Suprapubic skin (tissue), 4 donors: Measurements from ENCODE around the gene ARHGAP18. TPM values are rescaled to one million over a fixed set of nuclear protein-coding genes. Genes with fewer than 3 reads are reported as not detected.

Experiments
- DNase-seq, 2 donors: peaks; one replicate each; pipeline ENCODE4 v3.0.0-alpha.2; 2019; ENCODE audit warnings: low spot score in 2 of 2
- H3K27ac ChIP-seq: fragments of 200-600 bp; sonication (generic); one replicate; pipeline ENCODE4 v1.5.1; 2019
- H3K27me3 ChIP-seq: fragments of 200-600 bp; sonication (generic); one replicate; pipeline ENCODE4 v1.5.1; 2019
- H3K36me3 ChIP-seq: fragments of 200-600 bp; sonication (generic); one replicate; pipeline ENCODE4 v1.5.1; 2019
- H3K4me1 ChIP-seq: fragments of 200-600 bp; sonication (generic); one replicate; pipeline ENCODE4 v1.5.1; 2019
- H3K4me3 ChIP-seq: fragments of 200-600 bp; sonication (generic); one replicate; pipeline ENCODE4 v1.5.1; 2019; ENCODE audit warnings: mild to moderate bottlenecking
- H3K9me3 ChIP-seq: fragments of 200-600 bp; sonication (generic); one replicate; pipeline ENCODE4 v1.5.1; 2019
- CTCF ChIP-seq, 2 donors: fragments of 200-600 bp in 1 of 2; fragments of 450-650 bp in 1 of 2; sonication (generic) in 1 of 2; IDR thresholded peaks; one replicate each; pipeline ENCODE4 v1.5.1; 2016 to 2019; ENCODE audit warnings: antibody characterized with exemption in 2 of 2, mild to moderate bottlenecking in 1 of 2, moderate library complexity in 1 of 2
- EP300 ChIP-seq: sonication (generic); formaldehyde crosslinking; IDR thresholded peaks from one replicate; pipeline ENCODE4 v1.6.1; 2017; ENCODE audit warnings: antibody characterized with exemption
- POLR2A ChIP-seq, 2 donors: fragments of 450-650 bp; IDR thresholded peaks; one replicate each; pipeline ENCODE4 v1.6.1; 2017; ENCODE audit warnings: antibody characterized with exemption in 2 of 2, mild to moderate bottlenecking in 2 of 2, moderate library complexity in 2 of 2
- POLR2AphosphoS5 ChIP-seq, 3 donors: sonication (generic); formaldehyde crosslinking; IDR thresholded peaks; one replicate each; pipeline ENCODE4 v1.6.1; 2017; ENCODE audit warnings: antibody characterized with exemption in 3 of 3
- WGBS: methylation state at CpG from one replicate; pipeline ENCODE4 v1.1.5; 2018; 5-methylcytosine and 5-hydroxymethylcytosine counted together
- total RNA-seq, 4 donors: library from RNA; depleted of rRNA; stranded (reverse); fragments of >200 nt; gene quantifications; one replicate each; pipeline ENCODE4 v1.1.0, GENCODE V29; 2016

The ARHGAP18 gene
- total RNA-seq, 4 donors from 2014 or later = 7.1 to 14.2 (median 11.0) TPM

DNA sequence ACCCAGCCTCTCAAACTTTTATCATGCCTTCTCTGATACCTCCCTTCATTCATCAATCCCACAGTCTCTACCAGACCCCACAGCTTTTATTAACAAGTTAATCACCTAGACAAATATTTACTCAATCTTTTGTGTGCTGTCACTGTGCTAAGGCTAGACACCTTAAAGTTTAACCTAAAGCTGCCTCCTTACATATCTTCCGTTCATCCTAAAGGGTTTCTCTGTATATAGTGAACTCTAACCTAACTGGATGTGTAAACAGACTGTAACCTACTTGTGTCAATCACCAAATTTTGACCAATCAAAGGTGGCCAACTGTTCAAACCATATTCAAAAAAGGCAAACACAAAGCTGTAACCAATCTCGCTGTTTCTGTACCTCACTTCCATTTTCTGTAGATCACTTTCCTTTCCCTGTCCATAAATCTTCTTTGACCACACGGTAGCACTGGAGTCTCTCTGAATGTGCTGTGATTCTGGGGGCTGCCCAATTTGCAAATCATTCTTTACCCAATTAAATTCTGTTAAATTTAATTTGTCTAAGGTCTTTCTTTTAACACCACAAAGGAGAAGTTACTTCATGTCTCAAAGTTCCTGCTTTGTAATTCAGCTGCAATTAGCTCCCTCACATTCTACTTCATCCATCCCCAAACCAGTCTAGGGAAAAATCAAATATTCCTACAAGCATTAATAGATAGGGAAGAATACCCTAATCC lies 72.5 kb downstream of the ARHGAP18 start:
- WGBS = 91% methylated on average over 3 of the region's 3 CpGs
- H3K9me3 ChIP-seq = no peaks in the 10 kb centered on the region
- H3K4me3 ChIP-seq = no peak overlapping the region
- H3K27me3 ChIP-seq = no peaks in the 10 kb centered on the region
- peaks cover 4% of the 10 kb centered on the region for H3K4me1 ChIP-seq
- H3K36me3 ChIP-seq = peaks cover 10% of the 10 kb centered on the region
- no peak overlapping the region for H3K27ac ChIP-seq
- no peak for TF ChIP-seq POLR2AphosphoS5 (IDR thresholded peaks at IDR 0.05)
- no peak for TF ChIP-seq POLR2A (IDR thresholded peaks at IDR 0.05)
- no peak for TF ChIP-seq EP300
- TF ChIP-seq CTCF (IDR thresholded peaks at IDR 0.05) = no peak
- no peak for DNase-seq

DNA sequence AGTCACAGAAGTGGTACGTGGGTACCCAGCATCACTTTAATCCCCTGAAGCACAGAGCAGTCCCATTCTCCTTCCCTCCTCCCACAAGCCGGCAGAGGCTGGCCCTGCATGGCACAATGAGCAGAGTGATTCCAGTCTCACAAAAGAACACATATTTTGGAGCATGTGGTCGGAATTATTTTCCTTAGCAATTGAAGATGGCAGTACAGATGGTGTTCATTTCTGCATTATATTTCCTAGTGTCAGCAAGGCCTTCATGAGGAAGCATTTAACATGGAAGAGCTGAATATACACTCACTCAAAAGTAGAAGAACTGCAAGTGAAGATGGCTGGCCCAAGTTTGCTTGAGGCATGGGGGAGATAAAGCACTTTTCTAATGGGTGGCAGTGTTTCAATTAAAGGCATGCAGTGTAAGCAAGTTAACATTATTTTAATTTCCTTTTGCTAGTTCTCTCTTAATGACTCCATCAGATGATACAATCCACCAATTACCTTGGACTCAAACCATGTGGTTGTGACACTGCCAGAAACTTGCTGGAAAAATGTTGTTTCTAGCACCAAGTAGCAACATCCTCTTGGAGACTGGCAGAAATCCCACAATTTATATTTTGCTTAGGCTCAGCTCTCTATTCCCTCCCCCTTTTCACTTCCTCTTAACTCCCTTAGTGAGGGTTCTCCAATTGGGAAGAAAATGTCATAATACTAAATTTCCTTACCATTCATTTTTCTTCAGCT lies 74.4 kb downstream of the ARHGAP18 start:
- WGBS = 85% methylated on average over 3 of the region's 3 CpGs
- Histone ChIP-seq H3K4me3 (no peak overlapping the region), H3K27ac (no peak overlapping the region), H3K4me1 (peaks cover 4% of the 10 kb centered on the region), H3K36me3 (peaks cover 10% of the 10 kb centered on the region), H3K27me3 (no peaks in the 10 kb centered on the region), H3K9me3 (no peaks in the 10 kb centered on the region)
- no peak for DNase-seq
- no peak for TF ChIP-seq CTCF (IDR thresholded peaks at IDR 0.05)
- no peak for TF ChIP-seq POLR2AphosphoS5 (IDR thresholded peaks at IDR 0.05)
- no peak for TF ChIP-seq POLR2A (IDR thresholded peaks at IDR 0.05)
- no peak for TF ChIP-seq EP300

DNA sequence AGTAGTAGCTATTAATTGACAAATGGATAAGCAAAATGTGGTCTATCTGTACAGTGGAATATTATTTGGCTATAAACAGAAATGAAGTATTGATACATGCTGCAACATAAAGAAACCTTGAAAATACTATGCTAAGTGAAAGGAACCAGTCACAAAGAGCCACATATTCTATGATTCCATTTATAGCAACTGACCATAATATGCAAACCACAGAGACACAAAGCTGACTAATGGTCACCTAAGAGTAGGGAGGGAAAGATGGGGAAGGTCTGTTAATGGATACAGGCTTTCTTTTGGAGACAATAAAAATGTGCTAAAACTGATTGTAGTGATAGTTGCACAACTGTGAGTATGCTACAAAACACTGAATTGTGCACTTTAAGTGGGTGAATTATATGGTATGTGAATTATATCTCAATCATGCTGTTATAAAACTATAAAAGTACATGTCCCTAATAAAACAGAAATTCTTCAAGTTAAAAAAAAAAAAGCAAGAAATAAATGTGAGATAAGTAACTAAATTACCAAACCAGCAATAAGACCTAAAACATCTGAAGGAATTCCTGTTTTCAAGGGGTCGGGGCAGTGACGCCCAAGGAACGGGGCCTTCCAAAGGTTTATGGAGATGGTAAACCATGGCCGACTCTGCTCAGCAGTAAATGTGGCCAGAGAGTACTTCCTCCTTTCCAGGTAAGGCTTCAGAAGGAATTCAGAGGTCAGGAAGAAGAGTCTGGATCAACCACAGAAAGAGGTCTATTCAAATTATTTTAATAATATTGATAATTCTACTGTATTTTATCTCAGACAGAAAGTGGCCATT lies 75.4 kb downstream of the ARHGAP18 start:
- WGBS = 89% methylated on average over 4 of the region's 4 CpGs
- no peak overlapping the region for H3K27ac ChIP-seq
- H3K4me1 ChIP-seq = peaks cover 4% of the 10 kb centered on the region
- DNase-seq = no peak
- no peaks in the 10 kb centered on the region for H3K9me3 ChIP-seq
- no peaks in the 10 kb centered on the region for H3K27me3 ChIP-seq
- peaks cover 10% of the 10 kb centered on the region for H3K36me3 ChIP-seq
- no peak overlapping the region for H3K4me3 ChIP-seq
- TF ChIP-seq EP300 = no peak
- no peak for TF ChIP-seq CTCF (IDR thresholded peaks at IDR 0.05)
- TF ChIP-seq POLR2A (IDR thresholded peaks at IDR 0.05) = no peak
- TF ChIP-seq POLR2AphosphoS5 (IDR thresholded peaks at IDR 0.05) = no peak

DNA sequence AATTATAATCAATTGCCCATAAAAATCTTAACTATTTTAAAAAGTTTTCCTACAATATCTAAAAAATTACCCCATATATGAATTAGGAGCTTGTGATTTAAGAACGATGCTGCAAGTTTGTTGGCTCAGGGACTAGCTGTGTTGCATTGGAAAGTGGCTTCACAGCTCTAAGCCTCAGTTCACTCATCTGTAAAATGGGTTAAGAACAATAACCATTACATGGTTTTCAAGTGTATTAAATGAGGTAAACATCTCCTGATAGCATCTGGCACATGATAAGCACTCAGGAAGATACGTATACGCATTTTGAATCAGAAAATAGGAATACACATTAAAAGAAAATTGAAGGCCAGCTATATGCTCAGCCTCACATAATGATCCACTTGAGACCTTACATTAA lies 76.4 kb downstream of the ARHGAP18 start:
- no peak overlapping the region for H3K27ac ChIP-seq
- H3K27me3 ChIP-seq = no peaks in the 10 kb centered on the region
- H3K9me3 ChIP-seq = no peaks in the 10 kb centered on the region
- H3K4me1 ChIP-seq = peaks cover 4% of the 10 kb centered on the region
- H3K4me3 ChIP-seq = no peak overlapping the region
- peaks cover 16% of the 10 kb centered on the region for H3K36me3 ChIP-seq
- no peak for TF ChIP-seq CTCF (IDR thresholded peaks at IDR 0.05)
- TF ChIP-seq POLR2AphosphoS5 (IDR thresholded peaks at IDR 0.05) = no peak
- TF ChIP-seq POLR2A (IDR thresholded peaks at IDR 0.05) = no peak
- no peak for TF ChIP-seq EP300
- DNase-seq = no peak
- WGBS = 98% methylated on average over 3 of the region's 3 CpGs

- Histone ChIP-seq H3K4me1 (peaks cover 8% of the 10 kb centered on the region), H3K27me3 (no peaks in the 10 kb centered on the region), H3K27ac (no peak overlapping the region), H3K36me3 (peaks cover 13% of the 10 kb centered on the region), H3K9me3 (no peaks in the 10 kb centered on the region), H3K4me3 (no peak overlapping the region)
- DNase-seq = no peak
- no peak for TF ChIP-seq POLR2A (IDR thresholded peaks at IDR 0.05)
- no peak for TF ChIP-seq EP300
- TF ChIP-seq POLR2AphosphoS5 (IDR thresholded peaks at IDR 0.05) = no peak
- no peak for TF ChIP-seq CTCF (IDR thresholded peaks at IDR 0.05)
These were observed 77.8 kb downstream of the ARHGAP18 start for GRCh38 chr6:129632172-129632613.
